ENCODE results near the gene ABLIM1.

Gene ABLIM1

DNA sequence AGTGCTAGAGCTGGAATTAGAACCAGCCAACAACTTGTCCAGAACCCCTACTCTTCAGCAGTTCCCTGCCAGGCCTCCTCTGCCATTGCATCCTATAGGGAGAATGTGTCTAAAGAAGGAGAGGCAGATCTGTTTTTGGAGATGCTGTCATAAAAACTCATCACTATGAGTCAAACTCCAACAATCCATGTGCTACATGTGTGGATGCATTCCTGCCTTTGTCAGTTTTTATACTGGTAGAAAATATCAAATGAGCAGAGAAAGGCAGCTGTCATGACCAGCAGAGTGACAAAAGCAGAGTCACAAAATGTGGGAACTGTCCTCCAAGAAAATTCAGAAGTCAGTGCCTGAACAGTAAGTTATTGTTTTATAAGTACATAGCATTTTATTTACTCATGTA lies 93.0 kb downstream of the ABLIM1 start:
- TF ChIP-seq FOXP2 (optimal IDR thresholded peaks at IDR 0.05; ENCODE audit: borderline replicate concordance, extremely low read depth, extremely low read length, insufficient read depth) (no peak), TAF1 (IDR thresholded peaks at IDR 0.05; ENCODE audit: borderline replicate concordance, insufficient read depth, low read length) (no peak), REST (IDR thresholded peaks at IDR 0.05; ENCODE audit: insufficient read depth in 1 of 2, low read depth in 2 of 2, low read length in 2 of 2) (no peak), SIN3A (IDR thresholded peaks at IDR 0.05; ENCODE audit: borderline replicate concordance, insufficient read depth, low read length) (no peak), POLR2AphosphoS5 (IDR thresholded peaks at IDR 0.05; ENCODE audit: low read depth, low read length) (no peak)

GRCh38 chr10:114561008-114561523 lies 97.0 kb downstream of the ABLIM1 start:
- TF ChIP-seq REST (IDR thresholded peaks at IDR 0.05; ENCODE audit: insufficient read depth in 1 of 2, low read depth in 2 of 2, low read length in 2 of 2) (no peak), SIN3A (IDR thresholded peaks at IDR 0.05; ENCODE audit: borderline replicate concordance, insufficient read depth, low read length) (no peak), TAF1 (IDR thresholded peaks at IDR 0.05; ENCODE audit: borderline replicate concordance, insufficient read depth, low read length) (no peak), POLR2AphosphoS5 (IDR thresholded peaks at IDR 0.05; ENCODE audit: low read depth, low read length) (no peak), FOXP2 (optimal IDR thresholded peaks at IDR 0.05; ENCODE audit: borderline replicate concordance, extremely low read depth, extremely low read length, insufficient read depth) (no peak)

DNA sequence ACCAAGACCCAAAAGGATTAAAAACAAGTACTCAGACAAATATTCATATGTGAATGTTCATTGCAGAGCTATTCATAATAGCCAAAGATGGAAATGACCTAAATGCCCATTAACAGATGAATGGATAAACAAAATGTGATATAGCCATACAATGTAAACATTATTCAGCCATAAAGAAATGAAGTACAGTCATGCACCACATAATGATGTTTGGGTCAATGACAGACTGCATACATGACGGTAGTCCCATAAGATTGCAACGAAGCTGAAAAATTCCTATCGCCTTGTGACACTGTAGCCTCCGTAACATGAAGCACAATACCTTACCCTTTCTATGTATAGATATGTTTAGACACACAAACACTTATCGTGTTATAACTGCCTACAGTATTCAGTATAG lies 97.9 kb downstream of the ABLIM1 start:
- TF ChIP-seq SIN3A (IDR thresholded peaks at IDR 0.05; ENCODE audit: borderline replicate concordance, insufficient read depth, low read length), result no peak
- TF ChIP-seq FOXP2 (optimal IDR thresholded peaks at IDR 0.05; ENCODE audit: borderline replicate concordance, extremely low read depth, extremely low read length, insufficient read depth), result no peak
- no peak for TF ChIP-seq REST (IDR thresholded peaks at IDR 0.05; ENCODE audit: insufficient read depth in 1 of 2, low read depth in 2 of 2, low read length in 2 of 2)
- TF ChIP-seq POLR2AphosphoS5 (IDR thresholded peaks at IDR 0.05; ENCODE audit: low read depth, low read length), result no peak
- TF ChIP-seq TAF1 (IDR thresholded peaks at IDR 0.05; ENCODE audit: borderline replicate concordance, insufficient read depth, low read length), result no peak

- TF ChIP-seq TAF1 (IDR thresholded peaks at IDR 0.05; ENCODE audit: borderline replicate concordance, insufficient read depth, low read length) (no peak), REST (IDR thresholded peaks at IDR 0.05; ENCODE audit: insufficient read depth in 1 of 2, low read depth in 2 of 2, low read length in 2 of 2) (no peak), POLR2AphosphoS5 (IDR thresholded peaks at IDR 0.05; ENCODE audit: low read depth, low read length) (no peak), SIN3A (IDR thresholded peaks at IDR 0.05; ENCODE audit: borderline replicate concordance, insufficient read depth, low read length) (no peak), FOXP2 (optimal IDR thresholded peaks at IDR 0.05; ENCODE audit: borderline replicate concordance, extremely low read depth, extremely low read length, insufficient read depth) (no peak)
Measured at GRCh38 chr10:114559636-114560035, 98.4 kb downstream of the ABLIM1 start.

DNA sequence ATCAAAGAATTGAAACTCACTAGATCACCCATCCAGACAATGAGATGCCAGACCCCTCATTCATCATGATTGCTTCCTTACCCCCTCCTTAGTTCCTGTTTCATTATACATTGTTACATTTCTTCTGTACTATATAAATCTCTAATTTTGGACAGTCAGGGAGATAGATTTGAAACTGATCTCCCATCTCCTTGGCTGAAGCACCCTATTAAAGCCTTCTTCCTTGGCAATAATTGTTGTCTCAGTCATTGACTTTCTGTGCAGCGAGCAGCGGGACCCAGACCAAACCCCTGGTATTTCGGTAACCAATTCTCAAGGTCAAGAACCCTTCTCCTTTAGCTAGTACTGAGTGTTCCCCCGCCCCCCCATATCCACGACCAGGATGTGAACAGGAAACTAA lies 100.2 kb downstream of the ABLIM1 start:
- no peak for TF ChIP-seq REST (IDR thresholded peaks at IDR 0.05; ENCODE audit: insufficient read depth in 1 of 2, low read depth in 2 of 2, low read length in 2 of 2)
- TF ChIP-seq POLR2AphosphoS5 (IDR thresholded peaks at IDR 0.05; ENCODE audit: low read depth, low read length), result no peak
- no peak for TF ChIP-seq FOXP2 (optimal IDR thresholded peaks at IDR 0.05; ENCODE audit: borderline replicate concordance, extremely low read depth, extremely low read length, insufficient read depth)
- no peak for TF ChIP-seq TAF1 (IDR thresholded peaks at IDR 0.05; ENCODE audit: borderline replicate concordance, insufficient read depth, low read length)
- no peak for TF ChIP-seq SIN3A (IDR thresholded peaks at IDR 0.05; ENCODE audit: borderline replicate concordance, insufficient read depth, low read length)
